Ishikawa (cell line): ENCODE data around the gene PIGO.
A peak's percentile ranks its signal among the peaks of the same experiment; 100 is the strongest.

Source experiments
- CEBPB ChIP-seq: IDR thresholded peaks from 2 replicates; pipeline ENCODE4 v1.6.1; 2012
- CREB1 ChIP-seq: IDR thresholded peaks from 2 replicates; pipeline ENCODE4 v1.6.1; 2012; ENCODE audit warnings: low read depth
- EGR1 ChIP-seq: IDR thresholded peaks from 2 replicates; pipeline ENCODE4 v1.6.1; 2012
- EP300 ChIP-seq: IDR thresholded peaks from 2 replicates; pipeline ENCODE4 v1.6.1; 2012; ENCODE audit warnings: borderline replicate concordance
- FOXM1 ChIP-seq: IDR thresholded peaks from 2 replicates; pipeline ENCODE4 v1.6.1; 2012; ENCODE audit warnings: low read depth, borderline replicate concordance
- MAX ChIP-seq: IDR thresholded peaks from 2 replicates; pipeline ENCODE4 v1.6.1; 2012
- NFIC ChIP-seq: IDR thresholded peaks from 2 replicates; pipeline ENCODE4 v1.6.1; 2012
- RAD21 ChIP-seq: IDR thresholded peaks from 2 replicates; pipeline ENCODE4 v1.6.1; 2012; ENCODE audit warnings: low read depth
- REST ChIP-seq: IDR thresholded peaks from 2 replicates; pipeline ENCODE4 v1.6.1; 2012; ENCODE audit warnings: low read depth, mild to moderate bottlenecking
- TAF1 ChIP-seq: IDR thresholded peaks from 2 replicates; pipeline ENCODE4 v1.6.1; 2012; ENCODE audit warnings: low read depth, mild to moderate bottlenecking
- TCF12 ChIP-seq: IDR thresholded peaks from 2 replicates; pipeline ENCODE4 v1.6.1; 2012; ENCODE audit warnings: low read depth
- TEAD4 ChIP-seq: IDR thresholded peaks from 2 replicates; pipeline ENCODE4 v1.6.1; 2012
- USF1 ChIP-seq: IDR thresholded peaks from 2 replicates; pipeline ENCODE4 v1.6.1; 2012
- YY1 ChIP-seq: IDR thresholded peaks from 2 replicates; pipeline ENCODE4 v1.6.1; 2012; ENCODE audit warnings: low read depth
- ZBTB7A ChIP-seq: IDR thresholded peaks from 2 replicates; pipeline ENCODE4 v1.6.1; 2012; ENCODE audit warnings: low read depth

The PIGO gene

GRCh38 chr9:35135988-35136387 is 39.6 kb upstream of the PIGO start:
- TF ChIP-seq EGR1 (no peak), MAX (no peak), TAF1 (no peak), CEBPB (no peak), EP300 (no peak), REST (no peak), RAD21 (no peak), FOXM1 (no peak), TCF12 (no peak), USF1 (no peak), NFIC (no peak), ZBTB7A (no peak), CREB1 (no peak), TEAD4 (no peak), YY1 (no peak)

GRCh38 chr9:35134920-35135319 is 38.5 kb upstream of the PIGO start:
- TF ChIP-seq TEAD4 (no peak), CREB1 (no peak)

GRCh38 chr9:35116898-35117551 is 20.6 kb upstream of the PIGO start:
- TF ChIP-seq TCF12 = no peak
- TF ChIP-seq FOXM1 = no peak
- no peak for TF ChIP-seq CEBPB
- TF ChIP-seq EP300 = no peak
- TF ChIP-seq RAD21 = peak; percentile 96
- no peak for TF ChIP-seq YY1

- TF ChIP-seq USF1 (no peak), ZBTB7A (no peak), EP300 (no peak)
Observed at GRCh38 chr9:35116539-35116897, 20.1 kb upstream of the PIGO start.

- TF ChIP-seq EGR1 = peak; percentile 67
- peak; percentile 86 for TF ChIP-seq USF1
- no peak for TF ChIP-seq FOXM1
- TF ChIP-seq ZBTB7A = 0 out of 2 replicates have a peak, but pooled peaks have one; percentile 7
- TF ChIP-seq MAX = peak; percentile 92
- no peak for TF ChIP-seq YY1
Observed at GRCh38 chr9:35115680-35116538, 19.5 kb upstream of the PIGO start, which contains the start of gene ATOSB. Gene ATOSB, minus strand, starts transcription at chr9:35115862. Its CDS starts 7,588 bp downstream, at chr9:35108274.

GRCh38 chr9:35114840-35115628 is 18.6 kb upstream of the PIGO start:
- no peak for TF ChIP-seq FOXM1
- TF ChIP-seq EGR1 = no peak
- TF ChIP-seq USF1 = no peak
- TF ChIP-seq ZBTB7A = no peak
- no peak for TF ChIP-seq TAF1
- TF ChIP-seq CEBPB = no peak
- TF ChIP-seq EP300 = no peak
- TF ChIP-seq REST = no peak
- no peak for TF ChIP-seq RAD21
- no peak for TF ChIP-seq CREB1
- no peak for TF ChIP-seq MAX
- no peak for TF ChIP-seq NFIC
- no peak for TF ChIP-seq TCF12
- no peak for TF ChIP-seq YY1
- TF ChIP-seq TEAD4 = no peak
